Measurements from ENCODE around the gene DSC2. TPM values are rescaled to one million over a fixed set of nuclear protein-coding genes. Genes with fewer than 3 reads are reported as not detected.

Gene DSC2
- total and polyA plus RNA-seq, 8 donors, result 8.9 to 21.0 (median 16.2) TPM

DNA sequence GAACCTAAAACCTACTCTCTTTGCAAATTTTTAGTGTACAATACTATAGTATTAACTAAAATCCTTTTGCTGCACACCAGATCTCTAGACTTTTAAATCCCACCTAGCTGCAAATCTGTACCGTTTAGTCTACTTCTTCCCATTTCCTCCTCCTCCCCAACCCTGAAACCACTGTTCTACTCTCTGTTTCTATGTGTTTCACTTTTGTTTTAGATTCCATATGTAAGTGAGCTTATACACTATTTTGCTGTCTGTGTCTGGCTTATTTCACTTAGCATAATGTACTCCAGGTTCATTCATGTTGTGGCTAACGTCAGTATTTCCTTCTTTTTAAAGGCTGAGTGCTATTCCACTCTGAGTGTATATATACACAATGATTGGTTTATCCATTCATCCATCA, 18.4 kb upstream of the DSC2 start:
- TF ChIP-seq, protein P1, sequence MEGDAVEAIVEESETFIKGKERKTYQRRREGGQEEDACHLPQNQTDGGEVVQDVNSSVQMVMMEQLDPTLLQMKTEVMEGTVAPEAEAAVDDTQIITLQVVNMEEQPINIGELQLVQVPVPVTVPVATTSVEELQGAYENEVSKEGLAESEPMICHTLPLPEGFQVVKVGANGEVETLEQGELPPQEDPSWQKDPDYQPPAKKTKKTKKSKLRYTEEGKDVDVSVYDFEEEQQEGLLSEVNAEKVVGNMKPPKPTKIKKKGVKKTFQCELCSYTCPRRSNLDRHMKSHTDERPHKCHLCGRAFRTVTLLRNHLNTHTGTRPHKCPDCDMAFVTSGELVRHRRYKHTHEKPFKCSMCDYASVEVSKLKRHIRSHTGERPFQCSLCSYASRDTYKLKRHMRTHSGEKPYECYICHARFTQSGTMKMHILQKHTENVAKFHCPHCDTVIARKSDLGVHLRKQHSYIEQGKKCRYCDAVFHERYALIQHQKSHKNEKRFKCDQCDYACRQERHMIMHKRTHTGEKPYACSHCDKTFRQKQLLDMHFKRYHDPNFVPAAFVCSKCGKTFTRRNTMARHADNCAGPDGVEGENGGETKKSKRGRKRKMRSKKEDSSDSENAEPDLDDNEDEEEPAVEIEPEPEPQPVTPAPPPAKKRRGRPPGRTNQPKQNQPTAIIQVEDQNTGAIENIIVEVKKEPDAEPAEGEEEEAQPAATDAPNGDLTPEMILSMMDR (IDR thresholded peaks at IDR 0.05), result no peak
- ATAC-seq (no peak), DNase-seq (no peak)
- Histone ChIP-seq H3K4me3 (no peak overlapping the region), H3K9me3 (no peaks in the 10 kb centered on the region), H3K4me1 (no peaks in the 10 kb centered on the region), H3K27me3 (no peaks in the 10 kb centered on the region), H3K27ac (no peak overlapping the region), H3K36me3 (no peaks in the 10 kb centered on the region)
- intact Hi-C loops (cut with DNase I), result no loop called here

DNA sequence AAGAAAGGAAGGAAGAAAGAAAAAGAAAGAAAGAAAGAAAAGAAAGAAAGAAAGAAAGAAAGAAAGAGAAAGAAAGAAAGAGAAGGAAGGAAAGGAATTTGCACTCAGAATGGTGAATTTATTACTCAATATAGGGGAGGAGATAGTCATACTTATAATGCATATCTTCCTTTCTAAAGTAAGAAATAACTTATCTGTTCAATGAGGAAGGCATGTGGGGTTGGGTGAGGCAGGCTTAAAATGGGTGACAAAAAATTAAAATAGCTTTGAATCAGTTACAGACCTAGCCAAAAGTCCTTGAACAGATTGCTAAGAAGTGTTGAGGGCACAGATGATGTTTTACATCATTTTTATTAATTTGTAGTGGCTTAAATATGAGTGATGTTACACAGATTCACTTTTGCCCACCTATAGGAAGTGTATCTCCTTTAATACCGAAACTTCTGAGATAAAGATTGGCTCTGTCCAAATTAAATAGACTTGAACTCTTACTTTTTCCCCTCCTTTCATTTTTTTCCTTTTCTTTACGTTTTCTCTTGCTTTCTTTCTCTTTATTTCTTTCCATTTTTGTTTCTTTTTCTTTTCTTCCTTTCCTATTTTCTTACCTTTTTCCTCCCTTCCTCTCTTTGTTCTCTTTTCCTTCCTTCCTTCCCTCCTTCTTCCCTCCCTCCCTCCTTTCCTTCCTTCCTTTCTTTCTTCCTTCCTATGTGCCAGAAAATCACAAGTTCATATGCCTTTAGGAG, 14.8 kb upstream of the DSC2 start:
- TF ChIP-seq, protein P1 (IDR thresholded peaks at IDR 0.05), result no peak
- intact Hi-C loops (cut with DNase I), result no loop called here

DNA sequence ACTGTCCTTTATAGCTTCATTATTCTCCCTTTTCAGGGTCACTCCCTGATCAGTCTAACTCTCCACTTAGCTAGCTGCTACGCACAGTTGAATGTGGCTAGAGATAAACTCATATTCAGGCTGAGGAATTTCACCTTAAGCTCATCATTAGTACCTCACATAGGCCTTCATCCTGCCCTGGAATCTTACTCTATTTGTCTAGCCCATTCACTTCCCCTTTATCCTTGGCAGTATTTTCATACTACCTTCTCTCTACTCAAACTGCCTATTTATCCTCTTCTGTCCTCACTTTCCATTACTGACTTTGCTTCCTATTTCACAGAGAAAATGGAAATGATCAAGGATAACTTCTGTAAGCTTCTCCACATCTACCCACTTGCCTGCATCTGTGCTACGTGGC, 10.6 kb upstream of the DSC2 start:
- no peak overlapping the region for H3K27ac ChIP-seq
- no peak overlapping the region for H3K4me3 ChIP-seq
- H3K4me1 ChIP-seq, result no peaks in the 10 kb centered on the region
- no peak for ATAC-seq
- H3K27me3 ChIP-seq, result no peaks in the 10 kb centered on the region
- DNase-seq, result no peak
- H3K36me3 ChIP-seq, result no peaks in the 10 kb centered on the region
- no peaks in the 10 kb centered on the region for H3K9me3 ChIP-seq
- intact Hi-C loops (cut with DNase I), result no loop called here
- TF ChIP-seq, protein P1 (IDR thresholded peaks at IDR 0.05), result no peak

More for the DNA sequence above, 14.8 kb upstream of the DSC2 start:
- no peaks in the 10 kb centered on the region for H3K36me3 ChIP-seq
- H3K27me3 ChIP-seq, result no peaks in the 10 kb centered on the region
- no peak overlapping the region for H3K27ac ChIP-seq
- no peaks in the 10 kb centered on the region for H3K9me3 ChIP-seq
- no peaks in the 10 kb centered on the region for H3K4me1 ChIP-seq
- no peak for ATAC-seq
- no peak overlapping the region for H3K4me3 ChIP-seq
- no peak for DNase-seq

DNA sequence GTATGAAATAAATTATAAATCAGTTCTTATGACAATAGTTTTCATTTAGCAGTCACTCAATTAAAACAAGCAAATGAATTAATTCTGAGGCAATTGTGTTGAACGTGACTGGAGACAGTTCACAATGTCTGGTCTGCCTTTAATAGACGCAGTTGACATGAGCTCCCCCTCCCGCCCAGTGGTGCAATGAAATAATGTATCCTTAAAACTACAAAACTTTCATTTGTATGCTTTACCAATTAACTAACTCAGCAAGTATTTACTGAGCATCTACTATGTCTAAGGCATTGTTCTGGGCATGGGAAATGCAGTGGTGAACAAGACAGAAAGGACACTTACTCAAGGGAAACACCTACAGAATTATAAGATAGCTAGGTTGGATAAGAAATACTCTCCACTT, 3.5 kb upstream of the DSC2 start:
- H3K27me3 ChIP-seq, result peaks cover 0 to 34% of the 10 kb centered on the region in 2 donors
- no peaks in the 10 kb centered on the region for H3K9me3 ChIP-seq
- intact Hi-C loops (cut with DNase I), result no loop called here
- H3K4me3 ChIP-seq, result no peak overlapping the region
- TF ChIP-seq, protein P1 (IDR thresholded peaks at IDR 0.05), result no peak
- H3K4me1 ChIP-seq, result no peaks in the 10 kb centered on the region
- ATAC-seq (no peak), DNase-seq (no peak)
- H3K36me3 ChIP-seq, result no peaks in the 10 kb centered on the region
- no peak overlapping the region for H3K27ac ChIP-seq

DNA sequence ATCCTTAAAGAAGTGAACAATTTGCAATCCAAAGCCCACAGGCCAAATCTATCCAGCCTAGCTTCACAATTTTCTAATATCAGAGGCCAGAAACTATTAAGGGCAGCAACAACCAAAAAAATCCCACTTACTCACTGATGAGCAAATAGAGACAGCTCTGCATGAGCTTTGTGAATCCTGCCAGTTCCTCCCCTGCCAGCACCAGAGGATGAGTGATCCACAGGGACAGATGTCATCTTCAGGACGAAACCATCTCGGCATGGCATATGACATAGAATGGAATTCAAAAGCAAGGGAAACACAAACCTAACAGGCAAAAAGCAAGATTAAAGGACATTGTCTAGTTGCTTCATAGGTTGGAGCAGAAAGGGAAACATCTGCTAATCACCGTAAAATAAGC, 2.2 kb upstream of the DSC2 start:
- Histone ChIP-seq H3K27ac (no peak overlapping the region), H3K4me3 (no peak overlapping the region), H3K4me1 (peaks cover 0 to 7% of the 10 kb centered on the region in 2 donors), H3K27me3 (peaks cover 0 to 41% of the 10 kb centered on the region in 2 donors), H3K36me3 (no peaks in the 10 kb centered on the region), H3K9me3 (no peaks in the 10 kb centered on the region)
- ATAC-seq (no peak), DNase-seq (no peak)
- TF ChIP-seq, protein P1 (IDR thresholded peaks at IDR 0.05), result no peak
- intact Hi-C loops (cut with DNase I), result no loop called here

Measured in left lung (tissue), 10 donors.